Smooth muscle cell (in vitro differentiated cells): ENCODE data around the gene ADCY4. TPM values are rescaled to one million over a fixed set of nuclear protein-coding genes. Genes with fewer than 3 reads are reported as not detected.

Source experiments
- DNase-seq: peaks from one replicate; lab custom pipeline; 2025; ENCODE audit not compliant: unreplicated experiment; lab: John Stamatoyannopoulos, UW
- H2AFZ ChIP-seq: fragments of 200-600 bp; sonication (generic); 2 replicates; pipeline ENCODE4 v1.6.0; 2016; ENCODE audit warnings: antibody characterized with exemption, low read depth, mild to moderate bottlenecking
- H3F3A ChIP-seq: fragments of 200-600 bp; sonication (generic); 2 replicates; pipeline ENCODE4 v1.6.0; 2017; ENCODE audit warnings: antibody characterized with exemption, low read depth
- H3K27ac ChIP-seq: fragments of 200-600 bp; sonication (generic); 2 replicates; pipeline ENCODE4 v1.5.1; 2016; ENCODE audit warnings: low read depth, mild to moderate bottlenecking
- H3K27me3 ChIP-seq: fragments of 200-600 bp; sonication (generic); 2 replicates; pipeline ENCODE4 v1.6.1; 2016; ENCODE audit warnings: low read depth, mild to moderate bottlenecking
- H3K36me3 ChIP-seq: fragments of 200-600 bp; sonication (generic); 2 replicates; pipeline ENCODE4 v1.5.1; 2016; ENCODE audit warnings: low read depth
- H3K4me1 ChIP-seq: fragments of 200-600 bp; sonication (generic); 2 replicates; pipeline ENCODE4 v1.5.1; 2016; ENCODE audit warnings: low read depth
- H3K4me2 ChIP-seq: fragments of 200-600 bp; sonication (generic); 2 replicates; pipeline ENCODE4 v1.6.0; 2016; ENCODE audit warnings: mild to moderate bottlenecking
- H3K4me3 ChIP-seq: fragments of 200-600 bp; sonication (generic); 2 replicates; pipeline ENCODE4 v1.5.1; 2016; ENCODE audit warnings: mild to moderate bottlenecking
- H3K79me2 ChIP-seq: fragments of 200-600 bp; sonication (generic); 2 replicates; pipeline ENCODE4 v1.6.0; 2016; ENCODE audit warnings: low read depth, mild to moderate bottlenecking
- H3K9ac ChIP-seq: fragments of 200-600 bp; sonication (generic); 2 replicates; pipeline ENCODE4 v1.6.0; 2016; ENCODE audit warnings: low read depth
- H3K9me3 ChIP-seq: fragments of 200-600 bp; sonication (generic); replicated peaks from 2 replicates; pipeline ENCODE4 v1.5.1; 2016; ENCODE audit warnings: low read depth
- H4K20me1 ChIP-seq: fragments of 200-600 bp; sonication (generic); 2 replicates; pipeline ENCODE4 v1.6.0; 2016; ENCODE audit warnings: low read depth
- WGBS: methylation state at CpG from one replicate; pipeline ENCODE4 v1.1.7; 2016; ENCODE audit warnings: low lambda C conversion rate; 5-methylcytosine and 5-hydroxymethylcytosine counted together
- polyA plus RNA-seq: library from polyadenylated mRNA; unstranded; fragments of >200 nt; fragmentation: Nextera tagmentation; extraction: Ambion mirVana; gene quantifications from 2 replicates; pipeline ENCODE4 v1.2.1, GENCODE V29; 2016
- total RNA-seq: library from RNA; depleted of rRNA; stranded (reverse); fragments of >200 nt; gene quantifications from 2 replicates; pipeline ENCODE4 v1.2.3, GENCODE V29; 2014
- TF ChIP-seq, protein P1 (sequence below): fragments of 200-600 bp; sonication (generic); IDR thresholded peaks from 2 replicates; pipeline ENCODE4 v1.5.1; 2017; ENCODE audit warnings: borderline replicate concordance, mild to moderate bottlenecking, antibody characterized with exemption; ENCODE audit not compliant: insufficient read depth, poor library complexity, severe bottlenecking

Gene ADCY4
- total and polyA plus RNA-seq, 2 experiments from 2014 or later, result 0.13 TPM; not detected in 1

DNA sequence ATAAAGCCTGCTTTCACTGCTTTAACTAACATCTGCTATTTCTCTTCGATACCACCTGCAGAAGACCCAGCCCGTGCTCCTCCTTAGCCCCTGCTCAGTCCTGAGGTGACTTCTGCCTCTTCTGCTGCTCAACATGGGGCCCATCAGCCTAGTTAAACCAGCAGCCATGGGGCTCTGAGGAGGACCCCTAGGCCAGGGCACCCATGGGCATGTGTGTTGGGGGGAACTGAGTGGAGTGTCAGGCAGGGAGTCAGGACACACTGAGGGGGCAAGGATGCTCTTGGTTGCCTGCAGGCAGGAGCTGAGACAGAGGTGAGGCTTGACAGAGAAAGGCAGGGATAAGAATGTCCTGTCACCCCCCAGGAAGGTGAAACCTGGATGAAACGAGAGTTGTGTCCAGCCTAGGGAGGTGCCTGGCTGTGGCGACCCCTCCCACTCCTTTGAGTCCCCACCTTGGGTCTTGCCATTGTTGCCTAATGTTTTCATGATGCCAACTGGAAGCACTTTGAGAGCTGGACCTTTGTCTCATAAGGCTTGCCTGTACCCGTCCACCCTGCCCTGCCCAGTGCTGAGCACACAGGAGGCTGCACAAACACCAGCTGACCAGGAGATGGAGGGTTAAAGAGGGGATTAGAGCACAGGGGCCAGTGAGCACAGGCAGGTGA, 50.9 kb downstream of the ADCY4 start:
- WGBS, result 95% methylated on average over 5 of the region's 5 CpGs
- TF ChIP-seq, protein P1, sequence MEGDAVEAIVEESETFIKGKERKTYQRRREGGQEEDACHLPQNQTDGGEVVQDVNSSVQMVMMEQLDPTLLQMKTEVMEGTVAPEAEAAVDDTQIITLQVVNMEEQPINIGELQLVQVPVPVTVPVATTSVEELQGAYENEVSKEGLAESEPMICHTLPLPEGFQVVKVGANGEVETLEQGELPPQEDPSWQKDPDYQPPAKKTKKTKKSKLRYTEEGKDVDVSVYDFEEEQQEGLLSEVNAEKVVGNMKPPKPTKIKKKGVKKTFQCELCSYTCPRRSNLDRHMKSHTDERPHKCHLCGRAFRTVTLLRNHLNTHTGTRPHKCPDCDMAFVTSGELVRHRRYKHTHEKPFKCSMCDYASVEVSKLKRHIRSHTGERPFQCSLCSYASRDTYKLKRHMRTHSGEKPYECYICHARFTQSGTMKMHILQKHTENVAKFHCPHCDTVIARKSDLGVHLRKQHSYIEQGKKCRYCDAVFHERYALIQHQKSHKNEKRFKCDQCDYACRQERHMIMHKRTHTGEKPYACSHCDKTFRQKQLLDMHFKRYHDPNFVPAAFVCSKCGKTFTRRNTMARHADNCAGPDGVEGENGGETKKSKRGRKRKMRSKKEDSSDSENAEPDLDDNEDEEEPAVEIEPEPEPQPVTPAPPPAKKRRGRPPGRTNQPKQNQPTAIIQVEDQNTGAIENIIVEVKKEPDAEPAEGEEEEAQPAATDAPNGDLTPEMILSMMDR, result no peak
- H3K4me1 ChIP-seq, result no peaks in the 10 kb centered on the region

DNA sequence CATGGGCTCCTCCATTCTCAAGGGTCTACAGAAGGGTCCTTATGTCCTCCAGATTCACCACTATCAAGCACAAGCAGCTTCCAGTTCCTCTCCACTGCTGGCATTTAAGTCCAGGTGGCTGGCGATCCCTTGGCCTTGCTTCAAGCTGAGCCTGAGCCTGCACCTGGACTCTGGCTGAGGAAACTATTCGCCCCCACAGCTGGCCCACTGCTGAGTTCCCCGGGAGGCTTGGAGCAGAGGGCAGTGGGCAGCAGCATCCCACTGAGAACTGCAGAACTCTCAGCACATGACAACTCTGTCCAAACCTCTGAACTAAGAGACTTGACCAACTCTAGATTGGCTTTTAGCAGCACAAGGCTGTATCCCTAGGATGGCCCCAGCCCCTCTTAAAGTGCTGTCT, 52.1 kb downstream of the ADCY4 start:
- Histone ChIP-seq H3K4me1 (no peaks in the 10 kb centered on the region), H3K4me3 (no peak overlapping the region), H3K27me3 (no peaks in the 10 kb centered on the region), H3K36me3 (no peaks in the 10 kb centered on the region), H3K4me2 (no peak overlapping the region), H3K9me3 (no peaks in the 10 kb centered on the region), H3K27ac (no peak overlapping the region), H3F3A (no peaks in the 10 kb centered on the region), H3K9ac (no peak overlapping the region), H4K20me1 (no peaks in the 10 kb centered on the region), H2AFZ (no peak overlapping the region), H3K79me2 (no peaks in the 10 kb centered on the region)
- no peak for DNase-seq
- TF ChIP-seq, protein P1, result no peak
- 90% methylated on average over 3 of the region's 3 CpGs for WGBS

More for the DNA sequence above, 50.9 kb downstream of the ADCY4 start:
- no peak overlapping the region for H3K9ac ChIP-seq
- H3K79me2 ChIP-seq, result no peaks in the 10 kb centered on the region
- H4K20me1 ChIP-seq, result no peaks in the 10 kb centered on the region
- no peak overlapping the region for H3K27ac ChIP-seq
- no peak overlapping the region for H3K4me3 ChIP-seq
- no peaks in the 10 kb centered on the region for H3F3A ChIP-seq
- H3K9me3 ChIP-seq, result no peaks in the 10 kb centered on the region
- no peak overlapping the region for H3K4me2 ChIP-seq
- H2AFZ ChIP-seq, result no peak overlapping the region
- no peak for DNase-seq
- H3K27me3 ChIP-seq, result no peaks in the 10 kb centered on the region
- no peaks in the 10 kb centered on the region for H3K36me3 ChIP-seq

DNA sequence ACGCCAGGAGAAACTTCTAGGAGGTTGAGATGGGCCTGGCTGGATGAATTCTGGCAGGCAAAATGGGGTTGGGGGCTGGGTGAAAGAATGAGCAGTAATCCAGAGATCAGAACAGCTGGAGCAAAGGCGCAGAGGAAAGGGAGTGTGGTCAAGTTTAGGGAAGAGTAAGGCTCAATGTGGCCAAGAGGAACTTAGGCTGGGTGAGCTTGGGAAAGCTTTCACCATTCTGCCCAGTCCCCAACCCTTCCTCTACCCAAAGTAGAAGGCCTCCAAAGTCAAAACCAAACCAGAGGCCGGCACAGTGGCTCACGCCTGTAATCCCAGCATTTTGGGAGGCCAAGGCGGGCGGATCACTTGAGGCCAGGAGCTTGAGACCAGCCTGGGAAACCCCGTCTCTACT, 53.2 kb downstream of the ADCY4 start:
- WGBS, result 93% methylated on average over 7 of the region's 7 CpGs
- no peaks in the 10 kb centered on the region for H3K4me1 ChIP-seq

More for the DNA sequence above, 53.2 kb downstream of the ADCY4 start:
- H4K20me1 ChIP-seq, result no peaks in the 10 kb centered on the region
- H2AFZ ChIP-seq, result no peak overlapping the region
- no peak overlapping the region for H3K4me3 ChIP-seq
- TF ChIP-seq, protein P1, result no peak
- DNase-seq, result no peak
- H3K27ac ChIP-seq, result no peak overlapping the region
- no peak overlapping the region for H3K9ac ChIP-seq
- no peaks in the 10 kb centered on the region for H3K27me3 ChIP-seq
- H3K4me2 ChIP-seq, result no peak overlapping the region
- H3K36me3 ChIP-seq, result no peaks in the 10 kb centered on the region
- H3F3A ChIP-seq, result no peaks in the 10 kb centered on the region
- no peaks in the 10 kb centered on the region for H3K9me3 ChIP-seq
- no peaks in the 10 kb centered on the region for H3K79me2 ChIP-seq
